Smooth muscle cell (in vitro differentiated cells): Measurements from ENCODE around the gene STMN3. TPM values are rescaled to one million over a fixed set of nuclear protein-coding genes. Genes with fewer than 3 reads are reported as not detected.

Source experiments
- DNase-seq: peaks from one replicate; lab custom pipeline; 2025; ENCODE audit not compliant: unreplicated experiment; lab: John Stamatoyannopoulos, UW
- H2AFZ ChIP-seq: fragments of 200-600 bp; sonication (generic); 2 replicates; pipeline ENCODE4 v1.6.0; 2016; ENCODE audit warnings: antibody characterized with exemption, low read depth, mild to moderate bottlenecking
- H3F3A ChIP-seq: fragments of 200-600 bp; sonication (generic); 2 replicates; pipeline ENCODE4 v1.6.0; 2017; ENCODE audit warnings: antibody characterized with exemption, low read depth
- H3K27ac ChIP-seq: fragments of 200-600 bp; sonication (generic); 2 replicates; pipeline ENCODE4 v1.5.1; 2016; ENCODE audit warnings: low read depth, mild to moderate bottlenecking
- H3K27me3 ChIP-seq: fragments of 200-600 bp; sonication (generic); 2 replicates; pipeline ENCODE4 v1.6.1; 2016; ENCODE audit warnings: low read depth, mild to moderate bottlenecking
- H3K36me3 ChIP-seq: fragments of 200-600 bp; sonication (generic); 2 replicates; pipeline ENCODE4 v1.5.1; 2016; ENCODE audit warnings: low read depth
- H3K4me1 ChIP-seq: fragments of 200-600 bp; sonication (generic); 2 replicates; pipeline ENCODE4 v1.5.1; 2016; ENCODE audit warnings: low read depth
- H3K4me2 ChIP-seq: fragments of 200-600 bp; sonication (generic); 2 replicates; pipeline ENCODE4 v1.6.0; 2016; ENCODE audit warnings: mild to moderate bottlenecking
- H3K4me3 ChIP-seq: fragments of 200-600 bp; sonication (generic); 2 replicates; pipeline ENCODE4 v1.5.1; 2016; ENCODE audit warnings: mild to moderate bottlenecking
- H3K79me2 ChIP-seq: fragments of 200-600 bp; sonication (generic); 2 replicates; pipeline ENCODE4 v1.6.0; 2016; ENCODE audit warnings: low read depth, mild to moderate bottlenecking
- H3K9ac ChIP-seq: fragments of 200-600 bp; sonication (generic); 2 replicates; pipeline ENCODE4 v1.6.0; 2016; ENCODE audit warnings: low read depth
- H3K9me3 ChIP-seq: fragments of 200-600 bp; sonication (generic); replicated peaks from 2 replicates; pipeline ENCODE4 v1.5.1; 2016; ENCODE audit warnings: low read depth
- H4K20me1 ChIP-seq: fragments of 200-600 bp; sonication (generic); 2 replicates; pipeline ENCODE4 v1.6.0; 2016; ENCODE audit warnings: low read depth
- CTCF ChIP-seq: fragments of 200-600 bp; sonication (generic); IDR thresholded peaks from 2 replicates; pipeline ENCODE4 v1.5.1; 2017; ENCODE audit warnings: borderline replicate concordance, mild to moderate bottlenecking, antibody characterized with exemption; ENCODE audit not compliant: insufficient read depth, poor library complexity, severe bottlenecking
- WGBS: methylation state at CpG from one replicate; pipeline ENCODE4 v1.1.7; 2016; ENCODE audit warnings: low lambda C conversion rate; 5-methylcytosine and 5-hydroxymethylcytosine counted together
- polyA plus RNA-seq: library from polyadenylated mRNA; unstranded; fragments of >200 nt; fragmentation: Nextera tagmentation; extraction: Ambion mirVana; gene quantifications from 2 replicates; pipeline ENCODE4 v1.2.1, GENCODE V29; 2016
- total RNA-seq: library from RNA; depleted of rRNA; stranded (reverse); fragments of >200 nt; gene quantifications from 2 replicates; pipeline ENCODE4 v1.2.3, GENCODE V29; 2014

STMN3 gene
- total and polyA plus RNA-seq, 2 experiments from 2014 or later, result 4.8 to 10.8 TPM

- no peak overlapping the region for H2AFZ ChIP-seq
- H3K27me3 ChIP-seq, result no peaks in the 10 kb centered on the region
- WGBS, result 91% methylated on average over 6 of the region's 6 CpGs
- H3K4me3 ChIP-seq, result no peak overlapping the region
- H4K20me1 ChIP-seq, result peaks cover 13% of the 10 kb centered on the region
- H3K4me1 ChIP-seq, result no peaks in the 10 kb centered on the region
- no peak overlapping the region for H3K27ac ChIP-seq
- H3F3A ChIP-seq, result no peaks in the 10 kb centered on the region
- no peak overlapping the region for H3K4me2 ChIP-seq
- H3K79me2 ChIP-seq, result no peaks in the 10 kb centered on the region
- no peaks in the 10 kb centered on the region for H3K36me3 ChIP-seq
- no peaks in the 10 kb centered on the region for H3K9me3 ChIP-seq
- H3K9ac ChIP-seq, result no peak overlapping the region
- TF ChIP-seq CTCF, result no peak
- no peak for DNase-seq
These were observed 5.0 kb downstream of the STMN3 start for GRCh38 chr20:63648190-63648589.

GRCh38 chr20:63645218-63645617 is 8.0 kb downstream of the STMN3 start:
- no peaks in the 10 kb centered on the region for H3K36me3 ChIP-seq
- no peak overlapping the region for H3K4me3 ChIP-seq
- no peak for DNase-seq
- no peak overlapping the region for H2AFZ ChIP-seq
- WGBS, result 60% methylated on average over 4 of the region's 4 CpGs
- H3K79me2 ChIP-seq, result no peaks in the 10 kb centered on the region
- TF ChIP-seq CTCF, result no peak
- H3F3A ChIP-seq, result no peaks in the 10 kb centered on the region
- no peak overlapping the region for H3K9ac ChIP-seq
- no peaks in the 10 kb centered on the region for H4K20me1 ChIP-seq
- no peak overlapping the region for H3K27ac ChIP-seq
- H3K4me1 ChIP-seq, result no peaks in the 10 kb centered on the region
- H3K9me3 ChIP-seq, result no peaks in the 10 kb centered on the region
- H3K4me2 ChIP-seq, result no peak overlapping the region
- no peaks in the 10 kb centered on the region for H3K27me3 ChIP-seq

- Histone ChIP-seq H3K36me3 (no peaks in the 10 kb centered on the region), H3K27me3 (no peaks in the 10 kb centered on the region), H3K9me3 (no peaks in the 10 kb centered on the region), H3K27ac (no peak overlapping the region), H3K4me3 (no peak overlapping the region), H3K79me2 (no peaks in the 10 kb centered on the region), H3K4me1 (no peaks in the 10 kb centered on the region), H3F3A (no peaks in the 10 kb centered on the region), H3K4me2 (no peak overlapping the region), H4K20me1 (no peaks in the 10 kb centered on the region), H2AFZ (no peak overlapping the region), H3K9ac (no peak overlapping the region)
- no peak for TF ChIP-seq CTCF
- DNase-seq, result no peak
- WGBS, result 91% methylated on average over 15 of the region's 15 CpGs
These were observed 9.3 kb downstream of the STMN3 start for GRCh38 chr20:63643946-63644345.

- DNase-seq, result no peak
- Histone ChIP-seq H3K4me1 (no peaks in the 10 kb centered on the region), H3K79me2 (no peaks in the 10 kb centered on the region), H3K36me3 (no peaks in the 10 kb centered on the region), H3K27me3 (no peaks in the 10 kb centered on the region), H2AFZ (no peak overlapping the region), H3K4me3 (no peak overlapping the region), H3K4me2 (no peak overlapping the region), H4K20me1 (no peaks in the 10 kb centered on the region), H3K9me3 (no peaks in the 10 kb centered on the region), H3K27ac (no peak overlapping the region), H3F3A (no peaks in the 10 kb centered on the region), H3K9ac (no peak overlapping the region)
- TF ChIP-seq CTCF, result no peak
- WGBS, result 89% methylated on average over 10 of the region's 10 CpGs
These were observed 9.7 kb downstream of the STMN3 start for GRCh38 chr20:63643499-63643898.
